ENCODE data around the gene CCDC9. TPM values are rescaled to one million over a fixed set of nuclear protein-coding genes. Genes with fewer than 3 reads are reported as not detected.
"Not testable (repeated sequence)": the region's sequence is repeated elsewhere in the genome, so short reads cannot be mapped to it uniquely, and the experiment has no call there.

Gene CCDC9
- total RNA-seq, 1 donor from 2014 or later: 35.1 TPM

GRCh38 chr19:47257411-47258169, 1.3 kb downstream of the CCDC9 start:
- no peak for DNase-seq (ENCODE audit: extremely low spot score, unreplicated experiment)
- TF ChIP-seq CTCF (IDR thresholded peaks at IDR 0.05): no peak
- Mint-ChIP-seq H3K4me1 (ENCODE audit: unreplicated experiment) (peaks cover 49% of the 10 kb centered on the region), H3K4me3 (ENCODE audit: unreplicated experiment) (peak overlapping the region; percentile 86), H3K27ac (ENCODE audit: unreplicated experiment) (peak overlapping the region; percentile 97), H3K9me3 (ENCODE audit: unreplicated experiment) (no peaks in the 10 kb centered on the region), H3K36me3 (ENCODE audit: unreplicated experiment) (peaks cover 33% of the 10 kb centered on the region), H3K27me3 (ENCODE audit: unreplicated experiment) (no peaks in the 10 kb centered on the region)

- H3K36me3 Mint-ChIP-seq (ENCODE audit: unreplicated experiment): peaks cover 40% of the 10 kb centered on the region
- no peaks in the 10 kb centered on the region for H3K9me3 Mint-ChIP-seq (ENCODE audit: unreplicated experiment)
- peak overlapping the region; percentile 97 for H3K27ac Mint-ChIP-seq (ENCODE audit: unreplicated experiment)
- no peaks in the 10 kb centered on the region for H3K27me3 Mint-ChIP-seq (ENCODE audit: unreplicated experiment)
- no peak for TF ChIP-seq CTCF (IDR thresholded peaks at IDR 0.05)
- H3K4me3 Mint-ChIP-seq (ENCODE audit: unreplicated experiment): peak overlapping the region; percentile 86
- H3K4me1 Mint-ChIP-seq (ENCODE audit: unreplicated experiment): peaks cover 47% of the 10 kb centered on the region
- DNase-seq (ENCODE audit: extremely low spot score, unreplicated experiment): no peak
These were observed 2.1 kb downstream of the CCDC9 start for GRCh38 chr19:47258434-47258833.

GRCh38 chr19:47258895-47259555, 2.7 kb downstream of the CCDC9 start:
- Mint-ChIP-seq H3K27me3 (ENCODE audit: unreplicated experiment) (no peaks in the 10 kb centered on the region), H3K4me1 (ENCODE audit: unreplicated experiment) (peaks cover 43% of the 10 kb centered on the region), H3K27ac (ENCODE audit: unreplicated experiment) (peak overlapping the region; percentile 45), H3K4me3 (ENCODE audit: unreplicated experiment) (peak overlapping the region; percentile 40), H3K9me3 (ENCODE audit: unreplicated experiment) (no peaks in the 10 kb centered on the region), H3K36me3 (ENCODE audit: unreplicated experiment) (peaks cover 40% of the 10 kb centered on the region)
- no peak for TF ChIP-seq CTCF (IDR thresholded peaks at IDR 0.05)
- DNase-seq (ENCODE audit: extremely low spot score, unreplicated experiment): no peak

GRCh38 chr19:47260476-47260875, 4.2 kb downstream of the CCDC9 start:
- H3K4me3 Mint-ChIP-seq (ENCODE audit: unreplicated experiment): no peak overlapping the region
- peak overlapping the region; percentile 31 for H3K27ac Mint-ChIP-seq (ENCODE audit: unreplicated experiment)
- peaks cover 47% of the 10 kb centered on the region for H3K36me3 Mint-ChIP-seq (ENCODE audit: unreplicated experiment)
- H3K9me3 Mint-ChIP-seq (ENCODE audit: unreplicated experiment): no peaks in the 10 kb centered on the region
- peaks cover 41% of the 10 kb centered on the region for H3K4me1 Mint-ChIP-seq (ENCODE audit: unreplicated experiment)
- DNase-seq (ENCODE audit: extremely low spot score, unreplicated experiment): no peak
- H3K27me3 Mint-ChIP-seq (ENCODE audit: unreplicated experiment): no peaks in the 10 kb centered on the region
- no peak for TF ChIP-seq CTCF (IDR thresholded peaks at IDR 0.05)

GRCh38 chr19:47261946-47262793, 5.8 kb downstream of the CCDC9 start:
- peaks cover 36% of the 10 kb centered on the region for H3K4me1 Mint-ChIP-seq (ENCODE audit: unreplicated experiment)
- peaks cover 47% of the 10 kb centered on the region for H3K36me3 Mint-ChIP-seq (ENCODE audit: unreplicated experiment)

More at GRCh38 chr19:47261946-47262793, 5.8 kb downstream of the CCDC9 start:
- not testable (repeated sequence) for H3K27me3 Mint-ChIP-seq (ENCODE audit: unreplicated experiment); DNase-seq (ENCODE audit: extremely low spot score, unreplicated experiment); H3K9me3 Mint-ChIP-seq (ENCODE audit: unreplicated experiment); H3K4me3 Mint-ChIP-seq (ENCODE audit: unreplicated experiment); H3K27ac Mint-ChIP-seq (ENCODE audit: unreplicated experiment)

Measured in osteocyte (in vitro differentiated cells).